Mucosa of descending colon (tissue), 3 donors: Measurements from ENCODE around the gene NMRK2. TPM values are rescaled to one million over a fixed set of nuclear protein-coding genes. Genes with fewer than 3 reads are reported as not detected.

Source experiments
- ATAC-seq: fragments of 200-7000 bp; cut with Tn5 transposase; one replicate; pipeline ENCODE4 v1.9.1; 2020; ENCODE audit warnings: mild to moderate bottlenecking, moderate library complexity
- DNase-seq, 3 donors: peaks; one replicate each; pipeline ENCODE4 v3.0.0-alpha.2; 2020
- H3K36me3 ChIP-seq: fragments of 200-600 bp; one replicate; pipeline ENCODE4 v1.8.0; 2021; ENCODE audit warnings: low read depth, mild to moderate bottlenecking
- H3K4me1 ChIP-seq: fragments of 200-600 bp; one replicate; pipeline ENCODE4 v1.8.0; 2021; ENCODE audit warnings: low read depth, mild to moderate bottlenecking
- H3K4me3 ChIP-seq: fragments of 200-600 bp; one replicate; pipeline ENCODE4 v1.8.0; 2021; ENCODE audit warnings: mild to moderate bottlenecking
- H3K9me3 ChIP-seq: fragments of 200-600 bp; one replicate; pipeline ENCODE4 v1.8.0; 2021; ENCODE audit warnings: mild to moderate bottlenecking
- intact Hi-C, 2 donors: fragments of 100-400 bp; cut with DNase I in 1 of 2; cut with micrococcal nuclease in 1 of 2; formaldehyde crosslinking; loops; one replicate each; pipeline versions ENCODE4 v1.11.0 to v1.11.1; 2022; cut with DNase I, micrococcal nuclease
- total RNA-seq, 3 donors: library from RNA; stranded (reverse); fragmentation: NEBNext Ultra II Directional in 2 of 3; extraction: Animal tissue kit (Norgen Biotek cat#: 25700) in 2 of 3; gene quantifications; one replicate each; pipeline versions ENCODE4 v1.2.1 to v1.2.4, GENCODE V29; 2021 to 2023
- TF ChIP-seq, protein P1 (sequence below): fragments of 200-600 bp; IDR thresholded peaks from one replicate; pipeline ENCODE4 v1.8.0; 2022; ENCODE audit warnings: antibody characterized with exemption, mild to moderate bottlenecking
- donor health status: DM: no; HTN: no; CAD: no; lungs with moderate emphysema.
- donor health status: DM: no; HTN: no; CAD: no.
- donor health status: DM: no; HTN: yes; CAD: no.

NMRK2 gene
- total RNA-seq, 3 donors from 2014 or later: 0.36 TPM; not detected in 2

- intact Hi-C loops: no loop called here
- ATAC-seq (peak; percentile 0), DNase-seq (peak in 1 of 3 donors; percentile 49)
- Histone ChIP-seq H3K4me3 (peak overlapping the region; percentile 86), H3K36me3 (peaks cover 35% of the 10 kb centered on the region), H3K4me1 (peaks cover 31% of the 10 kb centered on the region), H3K9me3 (no peaks in the 10 kb centered on the region)
- TF ChIP-seq, protein P1, sequence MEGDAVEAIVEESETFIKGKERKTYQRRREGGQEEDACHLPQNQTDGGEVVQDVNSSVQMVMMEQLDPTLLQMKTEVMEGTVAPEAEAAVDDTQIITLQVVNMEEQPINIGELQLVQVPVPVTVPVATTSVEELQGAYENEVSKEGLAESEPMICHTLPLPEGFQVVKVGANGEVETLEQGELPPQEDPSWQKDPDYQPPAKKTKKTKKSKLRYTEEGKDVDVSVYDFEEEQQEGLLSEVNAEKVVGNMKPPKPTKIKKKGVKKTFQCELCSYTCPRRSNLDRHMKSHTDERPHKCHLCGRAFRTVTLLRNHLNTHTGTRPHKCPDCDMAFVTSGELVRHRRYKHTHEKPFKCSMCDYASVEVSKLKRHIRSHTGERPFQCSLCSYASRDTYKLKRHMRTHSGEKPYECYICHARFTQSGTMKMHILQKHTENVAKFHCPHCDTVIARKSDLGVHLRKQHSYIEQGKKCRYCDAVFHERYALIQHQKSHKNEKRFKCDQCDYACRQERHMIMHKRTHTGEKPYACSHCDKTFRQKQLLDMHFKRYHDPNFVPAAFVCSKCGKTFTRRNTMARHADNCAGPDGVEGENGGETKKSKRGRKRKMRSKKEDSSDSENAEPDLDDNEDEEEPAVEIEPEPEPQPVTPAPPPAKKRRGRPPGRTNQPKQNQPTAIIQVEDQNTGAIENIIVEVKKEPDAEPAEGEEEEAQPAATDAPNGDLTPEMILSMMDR: no peak
These were observed 51.7 kb downstream of the NMRK2 start for GRCh38 chr19:3984584-3984907.

DNA sequence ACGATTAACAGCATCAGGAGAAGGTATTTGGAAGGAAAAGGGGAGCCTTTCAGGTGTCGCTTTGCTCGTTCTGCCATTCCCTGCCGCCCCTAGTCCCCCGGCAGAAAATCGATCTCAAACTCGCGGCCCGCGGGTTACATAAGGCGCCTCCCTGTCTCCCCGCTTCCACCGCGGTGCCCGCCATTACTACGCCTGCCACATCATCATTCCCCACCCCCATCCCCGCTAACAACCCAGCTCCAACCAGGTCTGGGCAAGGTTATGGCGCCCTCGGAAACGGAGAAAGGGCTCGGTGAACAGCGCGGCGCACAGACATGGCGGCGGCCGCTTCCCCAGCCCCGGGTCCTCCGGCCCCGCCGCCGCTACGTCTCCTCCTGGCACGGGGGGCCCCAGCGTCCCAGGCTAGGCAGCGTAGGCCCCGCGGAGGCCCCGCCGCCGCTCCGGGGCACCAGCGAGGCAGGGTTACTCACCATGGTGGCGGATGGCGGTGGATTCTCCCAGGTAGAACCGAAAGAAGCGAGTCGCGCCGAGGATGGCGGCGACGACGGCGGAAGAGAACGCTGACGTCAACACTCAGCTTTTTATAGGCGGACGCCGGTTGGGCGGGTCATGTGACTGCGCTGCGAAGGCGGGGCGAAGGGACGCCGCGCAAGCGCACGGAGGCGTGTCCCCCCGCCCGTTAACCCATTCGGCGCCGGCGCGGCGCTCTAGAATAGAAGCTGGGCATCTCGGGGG lies 52.2 kb downstream of the NMRK2 start, which contains the start of gene EEF2:
TSS of gene EEF2 (minus strand) at position 556 of the 735 bp plus-strand sequence. CDS start at position 473, 83 bp downstream.
- peak; percentile 72 for ATAC-seq
- intact Hi-C loops: no loop called here
- TF ChIP-seq, protein P1: no peak
- H3K36me3 ChIP-seq: peaks cover 31% of the 10 kb centered on the region
- H3K9me3 ChIP-seq: no peaks in the 10 kb centered on the region
- H3K4me1 ChIP-seq: peaks cover 31% of the 10 kb centered on the region
- peak; percentile 92 to 93 (median 93) for DNase-seq
- peak within 1 kb of the TSS; percentile 86 for H3K4me3 ChIP-seq

GRCh38 chr19:3985643-3986259 lies 52.9 kb downstream of the NMRK2 start:
- H3K9me3 ChIP-seq: no peaks in the 10 kb centered on the region
- H3K36me3 ChIP-seq: peaks cover 24% of the 10 kb centered on the region
- ATAC-seq: no peak
- H3K4me3 ChIP-seq: peak overlapping the region; percentile 86
- H3K4me1 ChIP-seq: peaks cover 31% of the 10 kb centered on the region
- DNase-seq: no peak
- TF ChIP-seq, protein P1: no peak
- intact Hi-C loops: no loop called here

DNA sequence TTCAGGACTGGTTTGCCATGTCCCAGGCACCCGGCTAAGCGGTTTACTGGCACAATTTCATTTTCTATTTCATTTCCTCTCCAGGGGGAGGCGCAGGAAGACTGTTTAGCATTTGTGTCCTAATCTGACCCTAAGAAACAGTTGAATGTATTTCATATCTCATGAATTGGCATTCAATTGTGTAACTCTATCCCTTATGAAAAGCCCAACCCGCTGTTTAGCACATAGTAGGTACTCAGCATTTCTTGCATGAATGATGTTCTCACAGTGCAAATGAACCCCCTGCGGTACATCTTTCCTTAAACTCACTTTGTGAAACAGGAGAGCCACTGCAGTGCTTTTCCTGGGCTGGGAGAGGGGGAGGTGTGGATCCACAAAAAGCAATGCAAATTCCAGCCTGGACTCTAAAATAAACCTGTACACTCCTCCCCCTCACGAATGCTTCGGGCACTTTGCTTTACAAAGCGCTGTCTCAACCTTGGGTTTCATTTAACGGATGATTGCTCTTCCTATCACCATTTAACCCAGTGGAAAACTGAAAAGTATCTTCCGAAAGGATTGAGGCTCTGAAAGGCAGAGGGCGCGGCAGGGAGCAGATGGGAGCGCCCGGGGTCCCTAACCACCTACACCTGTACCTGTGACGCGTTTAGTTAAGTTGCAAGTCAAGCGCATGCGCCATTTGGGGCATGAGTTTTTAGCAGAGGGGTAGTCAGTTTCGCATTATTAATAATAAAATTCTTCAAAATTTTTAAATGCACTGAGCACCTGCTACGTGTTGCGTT lies 53.6 kb downstream of the NMRK2 start:
- Histone ChIP-seq H3K4me1 (peaks cover 31% of the 10 kb centered on the region), H3K9me3 (no peaks in the 10 kb centered on the region), H3K4me3 (no peak overlapping the region), H3K36me3 (peaks cover 17% of the 10 kb centered on the region)
- TF ChIP-seq, protein P1: peak; percentile 55
- DNase-seq (peak in 2 of 3 donors; percentile 64 to 70), ATAC-seq (peak; percentile 48)
- intact Hi-C loops: no loop called here

DNA sequence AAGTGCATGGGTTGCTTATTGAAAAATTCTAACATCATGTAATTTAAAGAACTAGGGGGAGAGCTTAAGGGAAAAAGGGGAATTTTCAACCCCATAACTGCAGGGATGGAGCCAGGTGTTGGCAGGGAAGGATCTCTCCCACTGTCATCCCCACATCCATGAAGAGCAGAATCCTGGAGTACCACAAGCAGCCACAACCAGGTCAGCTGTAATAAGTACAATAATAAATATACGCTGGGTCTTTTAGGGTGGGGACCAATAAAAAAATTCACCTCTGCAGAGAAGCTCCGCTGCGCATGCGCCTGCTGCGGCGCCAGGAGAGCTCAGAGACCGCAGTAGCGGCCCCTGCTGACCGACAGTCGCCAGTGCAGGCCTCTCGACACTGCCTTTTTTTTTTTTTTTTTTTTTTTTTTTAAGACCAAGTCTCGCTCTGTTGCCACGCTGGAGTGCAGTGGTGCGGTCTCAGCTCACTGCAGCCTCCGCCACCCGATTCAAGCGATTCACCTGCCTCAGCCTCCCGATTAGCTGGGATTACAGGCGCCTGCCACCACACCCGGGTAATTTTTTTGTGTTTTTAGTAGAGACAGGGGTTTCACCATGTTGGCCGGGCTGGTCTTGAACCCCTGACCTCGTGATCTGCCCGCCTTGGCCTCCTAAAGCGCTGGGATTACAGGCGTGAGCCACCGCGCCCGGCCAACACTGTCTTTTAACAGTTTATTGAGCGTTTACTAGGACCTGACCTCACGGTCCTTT lies 54.9 kb downstream of the NMRK2 start:
- peak; percentile 65 for ATAC-seq
- no peak overlapping the region for H3K4me3 ChIP-seq
- peaks cover 31% of the 10 kb centered on the region for H3K4me1 ChIP-seq
- TF ChIP-seq, protein P1: peak; percentile 93
- no peaks in the 10 kb centered on the region for H3K9me3 ChIP-seq
- intact Hi-C loops: no loop called here
- H3K36me3 ChIP-seq: peaks cover 4% of the 10 kb centered on the region
- DNase-seq: peak; percentile 92 to 95 (median 93)
